AG08396 (cell line): ENCODE results near the gene VEZT.
A peak's percentile ranks its signal among the peaks of the same experiment; 100 is the strongest.

Experiments
- DNase-seq: peaks from one replicate; pipeline ENCODE4 v3.0.0; 2012; ENCODE audit warnings: low spot score, mixed read lengths

The VEZT gene

DNA sequence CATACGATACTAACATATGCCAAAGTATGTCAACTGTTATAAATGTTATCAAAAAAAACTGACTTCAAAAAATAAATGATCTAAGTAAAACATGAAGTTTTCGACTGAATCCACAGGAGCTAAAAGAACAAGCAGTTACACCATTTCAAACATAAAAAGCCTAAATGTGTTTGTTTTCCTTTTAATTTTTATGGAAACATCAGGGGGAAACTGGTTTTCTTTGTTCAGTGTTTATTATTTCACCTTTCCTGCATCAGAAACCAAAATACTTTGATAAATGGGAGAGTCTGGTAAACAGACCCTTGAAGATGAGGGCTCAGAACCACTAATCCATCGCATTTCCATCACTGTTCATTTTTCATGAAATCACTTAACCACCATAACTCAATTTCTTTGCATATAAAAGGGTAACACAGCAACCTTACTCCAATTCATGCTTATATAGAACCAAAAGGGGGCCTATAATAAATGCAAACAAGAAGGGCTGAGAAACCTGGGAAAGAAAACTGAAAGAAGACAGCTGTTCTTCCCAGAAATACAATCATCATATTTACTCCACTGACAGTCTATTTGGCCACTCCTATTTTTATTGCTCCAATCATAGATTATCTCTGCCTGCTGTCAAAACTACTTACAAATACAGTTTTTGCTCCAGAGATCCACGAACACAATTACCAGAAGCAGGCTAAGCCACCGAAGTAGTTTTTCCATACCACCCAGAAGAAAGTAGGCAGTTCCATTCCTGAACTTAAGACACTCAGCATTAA lies 17.3 kb upstream of the VEZT start:
- no peak for DNase-seq

DNA sequence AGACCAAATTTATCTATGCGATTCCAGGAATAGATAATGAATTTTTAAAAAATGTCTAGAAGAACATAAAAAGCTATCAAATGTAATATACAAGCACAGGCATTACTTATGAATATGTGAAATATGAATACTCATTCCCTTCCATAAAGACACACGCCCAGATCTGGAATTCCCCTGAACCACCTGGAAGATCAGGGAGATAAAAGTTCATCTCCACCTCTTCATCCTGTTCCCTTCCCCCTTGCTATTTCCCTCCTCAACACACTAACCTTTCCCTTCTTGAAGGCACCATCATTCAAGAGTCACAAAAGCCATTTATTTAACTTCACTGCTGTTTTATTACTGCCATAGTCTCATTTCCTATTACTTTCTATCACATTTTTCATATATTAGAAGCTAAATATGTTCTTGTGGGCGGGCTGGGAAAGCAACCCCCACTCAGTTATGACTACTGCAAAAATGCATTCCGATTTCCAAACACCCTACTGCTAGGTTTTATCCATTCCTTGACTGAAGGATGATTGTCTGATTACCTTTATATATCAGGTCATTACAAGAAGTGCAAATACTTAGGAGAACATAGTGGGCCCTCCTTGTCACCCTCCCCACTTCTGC lies 16.4 kb upstream of the VEZT start:
- no peak for DNase-seq

DNA sequence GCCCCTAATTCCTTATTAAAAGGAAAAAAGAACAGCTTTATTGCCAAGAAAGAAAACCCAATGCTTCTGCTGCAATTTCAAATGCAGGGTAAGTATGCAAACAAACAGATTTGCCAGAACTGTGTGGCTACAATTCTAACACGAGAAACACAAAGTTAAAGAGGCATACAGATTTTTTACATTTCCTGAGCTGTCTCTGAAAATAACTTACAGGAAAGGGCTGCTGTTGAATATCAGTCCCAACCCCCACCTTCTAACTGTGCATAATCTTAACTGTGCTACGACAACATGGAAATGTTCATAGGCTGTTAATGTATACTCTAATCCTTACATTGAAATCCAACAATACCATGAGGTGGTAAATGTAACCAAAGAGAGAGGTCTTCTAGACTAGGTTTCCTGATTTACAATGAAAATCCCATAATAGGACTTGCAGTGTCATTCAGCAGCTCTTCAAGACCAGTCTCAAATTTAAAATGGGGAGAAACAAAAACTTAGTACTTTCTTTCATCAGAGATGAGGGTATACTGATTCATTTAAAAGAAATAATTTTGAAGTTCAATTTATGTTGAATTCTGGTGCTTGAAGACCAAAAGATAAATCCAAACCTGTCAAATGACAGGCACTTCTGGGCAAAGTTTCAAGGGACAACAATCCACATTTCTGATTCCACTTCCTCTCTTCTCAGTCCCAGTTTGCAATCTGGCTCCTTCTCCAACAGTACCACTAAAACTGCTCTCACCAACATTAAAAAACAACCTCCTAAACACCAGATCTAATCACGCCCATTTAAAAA lies 14.7 kb upstream of the VEZT start:
- no peak for DNase-seq

GRCh38 chr12:95203487-95204030 lies 14.0 kb upstream of the VEZT start:
- no peak for DNase-seq

GRCh38 chr12:95204141-95204866 lies 13.3 kb upstream of the VEZT start:
- DNase-seq, result peak; percentile 59

- no peak for DNase-seq
Measured at GRCh38 chr12:95205016-95205624, 12.5 kb upstream of the VEZT start.

DNA sequence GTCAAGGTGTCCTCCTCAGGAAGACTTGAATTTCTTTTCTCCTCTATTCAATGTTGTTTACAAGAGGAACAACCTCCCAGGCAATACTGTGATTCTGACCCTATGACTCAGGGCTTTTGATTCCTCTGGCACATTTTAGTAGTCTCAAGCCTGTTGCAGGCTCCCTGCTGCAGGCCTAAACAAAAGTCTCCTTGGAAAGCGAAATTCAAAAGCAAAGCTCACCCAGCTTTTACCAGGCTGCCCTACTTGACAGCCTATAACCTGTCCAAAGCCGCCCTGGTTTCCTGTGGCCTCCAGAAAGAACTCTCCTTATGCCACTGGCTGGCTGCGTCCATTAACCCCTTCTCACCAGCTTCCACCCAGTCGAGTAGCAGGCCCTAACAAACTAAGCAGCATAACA lies 11.9 kb upstream of the VEZT start:
- peak; percentile 73 for DNase-seq

GRCh38 chr12:95206916-95207315 lies 10.7 kb upstream of the VEZT start:
- no peak for DNase-seq

GRCh38 chr12:95207407-95207806 lies 10.2 kb upstream of the VEZT start:
- no peak for DNase-seq

DNA sequence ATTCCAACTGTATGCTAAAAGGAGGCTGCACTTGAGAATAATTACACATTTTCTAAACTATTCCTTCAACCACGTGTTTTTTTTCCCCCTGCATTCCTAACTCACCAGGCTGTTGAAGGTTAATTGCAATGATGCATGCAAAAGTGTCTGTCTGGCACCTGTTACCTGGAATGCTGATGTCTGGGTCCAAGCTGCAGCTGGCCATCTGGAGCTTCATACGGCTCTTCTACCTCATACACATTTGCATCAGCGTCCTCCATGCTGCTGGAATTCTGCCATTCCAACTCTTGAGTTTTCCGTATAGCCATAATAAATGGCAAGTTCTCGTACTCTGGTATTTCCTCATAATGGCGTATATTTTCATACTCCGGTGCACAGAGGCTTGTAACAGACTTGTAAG lies 8.9 kb upstream of the VEZT start:
- DNase-seq, result no peak

- DNase-seq, result no peak
Measured at GRCh38 chr12:95212586-95212985, 5.0 kb upstream of the VEZT start.

GRCh38 chr12:95213119-95213518 lies 4.5 kb upstream of the VEZT start:
- DNase-seq, result no peak

DNA sequence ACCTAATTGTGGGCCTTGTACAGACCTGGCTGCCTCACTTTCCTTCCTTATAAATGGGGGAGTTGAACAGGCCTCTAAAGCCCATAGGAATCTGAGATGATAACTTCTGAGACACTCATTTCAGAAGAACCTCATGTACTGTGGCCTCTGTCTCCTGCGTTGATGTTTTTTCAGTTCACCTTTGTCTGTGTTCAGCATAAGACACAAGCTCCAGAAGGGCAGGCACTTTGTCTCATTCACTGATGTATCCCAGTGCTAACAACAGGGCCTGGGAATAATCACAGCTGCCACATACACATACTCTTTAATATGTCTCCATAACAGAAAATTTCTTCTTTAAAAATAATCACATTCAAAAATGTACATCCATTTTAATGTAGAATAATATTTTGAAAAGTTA lies 3.7 kb upstream of the VEZT start:
- no peak for DNase-seq

GRCh38 chr12:95214466-95214865 lies 3.1 kb upstream of the VEZT start:
- DNase-seq, result no peak

DNA sequence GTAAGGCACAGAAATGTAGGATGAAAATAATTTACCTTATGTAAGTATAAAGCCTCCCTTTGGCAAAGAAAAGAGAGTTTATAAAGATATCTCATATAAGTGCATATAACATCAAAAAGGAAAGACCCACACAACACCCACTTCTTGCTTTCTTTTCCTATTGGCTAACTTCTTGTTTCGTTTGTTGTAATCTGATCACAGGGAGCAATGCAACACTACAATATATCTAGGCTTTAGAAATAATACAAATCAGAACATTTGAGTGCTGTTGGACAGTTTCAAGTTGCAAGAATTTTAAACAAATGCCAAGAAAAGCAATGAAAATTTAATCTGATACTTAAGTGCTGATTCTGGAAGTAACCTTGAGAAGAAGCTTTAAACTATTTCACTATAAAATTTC lies 1.7 kb upstream of the VEZT start:
- peak; percentile 37 for DNase-seq

DNA sequence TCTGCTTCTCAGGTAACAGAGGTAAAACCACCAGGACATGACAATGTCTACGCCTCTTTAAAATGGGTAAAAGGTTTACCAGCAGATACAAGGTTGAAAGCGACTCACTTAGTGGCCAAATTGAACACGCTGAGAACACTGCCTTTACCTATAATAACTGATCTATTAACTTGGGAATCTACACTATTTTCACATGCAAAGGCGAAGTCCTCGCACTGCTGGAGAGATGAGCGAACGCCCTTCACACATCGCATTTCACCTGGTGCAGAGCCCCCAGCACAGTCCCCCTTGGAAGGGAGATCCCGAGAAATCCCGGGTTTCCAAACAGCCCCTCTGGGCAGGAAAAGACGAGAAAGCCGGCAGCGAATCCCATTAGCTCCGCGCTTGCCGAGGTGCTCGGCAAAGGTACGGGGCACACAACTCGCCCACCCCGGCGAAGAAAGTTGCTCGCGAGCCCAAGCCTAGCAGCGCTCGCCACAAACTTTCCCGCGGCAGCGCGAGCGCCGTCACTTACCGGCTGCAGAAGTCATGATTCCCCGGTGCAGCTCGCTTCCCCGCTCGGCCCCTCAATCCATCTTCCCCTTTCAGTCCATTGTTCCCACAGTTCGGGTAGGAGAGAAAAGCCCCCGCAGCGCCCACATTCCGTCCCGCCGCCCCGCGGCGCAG lies 763 bp upstream of the VEZT start:
- DNase-seq, result no peak

DNA sequence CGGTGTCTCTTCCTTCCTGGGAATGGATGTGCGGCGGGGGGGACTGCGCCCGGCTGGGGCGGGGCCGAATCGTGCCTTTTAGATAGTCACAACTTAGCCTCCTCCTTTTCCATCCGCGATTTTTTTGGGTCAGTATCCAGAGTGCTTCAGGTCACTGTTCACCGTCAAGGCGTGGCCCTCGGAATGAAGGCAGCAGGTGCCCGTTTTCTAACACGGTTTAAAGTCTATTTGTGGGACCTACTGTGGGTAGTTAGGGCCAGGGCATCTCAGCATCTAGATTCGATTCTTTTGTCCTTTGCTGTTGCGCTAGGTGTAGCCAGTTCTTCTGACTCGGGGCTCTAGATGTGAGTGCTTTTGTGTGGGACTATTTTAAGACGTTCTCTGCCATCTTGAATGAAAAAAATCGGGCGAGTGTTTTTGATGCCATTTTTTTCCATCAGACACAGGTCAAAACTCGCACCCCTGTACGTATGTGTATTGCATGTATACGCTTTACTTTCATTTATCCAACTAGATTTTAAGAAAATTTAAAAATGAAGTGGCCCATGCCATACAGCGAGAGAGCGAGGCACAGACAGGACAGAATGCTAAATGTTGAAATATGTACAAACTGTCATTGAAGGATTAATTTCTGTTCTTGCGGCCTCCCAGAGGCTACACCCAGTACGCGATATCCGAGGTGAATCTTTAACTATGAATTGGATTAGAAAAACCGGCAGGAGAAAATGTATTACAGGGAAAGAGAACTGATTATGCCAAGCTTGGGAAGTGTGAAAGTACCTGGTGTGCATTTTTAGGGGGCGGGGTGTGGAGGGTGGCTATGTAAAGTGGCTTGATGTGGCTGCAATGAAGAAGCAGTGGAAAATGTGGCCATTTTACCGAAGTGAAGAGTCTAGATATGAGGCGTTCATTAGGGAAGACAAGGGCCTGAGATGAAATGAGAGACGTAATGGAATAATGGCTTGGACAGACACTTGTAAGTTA lies 835 bp downstream of the VEZT start:
- peak; percentile 77 for DNase-seq

- DNase-seq, result no peak
Measured at GRCh38 chr12:95220190-95220589, 2.6 kb downstream of the VEZT start.

- no peak for DNase-seq
Measured at GRCh38 chr12:95220726-95221125, 3.1 kb downstream of the VEZT start.
